HCT116 (cell line): Measurements from ENCODE around the gene UGT1A9.

Experiments used
- EZH2 ChIP-seq: fragments of 200-600 bp; sonication (generic); IDR thresholded peaks from 2 replicates; pipeline ENCODE4 v1.6.1; 2017; ENCODE audit warnings: antibody characterized with exemption, mixed run types
- EZH2phosphoT487 ChIP-seq: fragments of 200-600 bp; IDR thresholded peaks from 2 replicates; pipeline ENCODE4 v1.6.1; 2018; ENCODE audit warnings: antibody characterized with exemption, borderline replicate concordance
- JUND ChIP-seq: IDR thresholded peaks from 2 replicates; pipeline ENCODE4 v1.6.1; 2012
- POLR2A ChIP-seq: IDR thresholded peaks from 2 replicates; pipeline ENCODE4 v1.7.0; 2011; ENCODE audit warnings: borderline replicate concordance; ENCODE audit not compliant: insufficient read depth, insufficient read length; ENCODE audit errors: extremely low read depth
- POLR2AphosphoS5 ChIP-seq: IDR thresholded peaks from 2 replicates; pipeline ENCODE4 v1.6.1; 2011; ENCODE audit warnings: mild to moderate bottlenecking, low read depth, low read length, moderate library complexity
- RAD21 ChIP-seq: IDR thresholded peaks from 2 replicates; pipeline ENCODE4 v1.6.1; 2012; ENCODE audit warnings: low read depth, mild to moderate bottlenecking
- REST ChIP-seq: IDR thresholded peaks from 2 replicates; pipeline ENCODE4 v1.6.1; 2012; ENCODE audit warnings: low read depth
- SP1 ChIP-seq: IDR thresholded peaks from 2 replicates; pipeline ENCODE4 v1.6.1; 2012; ENCODE audit warnings: low read depth
- TF ChIP-seq, protein P1 (sequence below), 3 experiments: fragments of 200-600 bp in 1 of 3; sonication (generic) in 1 of 3; IDR thresholded peaks in 2 of 3; conservative IDR thresholded peaks in 1 of 3; 2 replicates each; pipeline ENCODE4 v1.5.1; 2012 to 2017; ENCODE audit warnings: low read depth in 2 of 3, low read length in 2 of 3, antibody characterized with exemption in 1 of 3, borderline replicate concordance in 1 of 3, control low read depth in 1 of 3, mild to moderate bottlenecking in 1 of 3, mixed read lengths in 1 of 3, mixed run types in 1 of 3, moderate library complexity in 1 of 3; ENCODE audit not compliant: insufficient read depth in 1 of 3

DNA sequence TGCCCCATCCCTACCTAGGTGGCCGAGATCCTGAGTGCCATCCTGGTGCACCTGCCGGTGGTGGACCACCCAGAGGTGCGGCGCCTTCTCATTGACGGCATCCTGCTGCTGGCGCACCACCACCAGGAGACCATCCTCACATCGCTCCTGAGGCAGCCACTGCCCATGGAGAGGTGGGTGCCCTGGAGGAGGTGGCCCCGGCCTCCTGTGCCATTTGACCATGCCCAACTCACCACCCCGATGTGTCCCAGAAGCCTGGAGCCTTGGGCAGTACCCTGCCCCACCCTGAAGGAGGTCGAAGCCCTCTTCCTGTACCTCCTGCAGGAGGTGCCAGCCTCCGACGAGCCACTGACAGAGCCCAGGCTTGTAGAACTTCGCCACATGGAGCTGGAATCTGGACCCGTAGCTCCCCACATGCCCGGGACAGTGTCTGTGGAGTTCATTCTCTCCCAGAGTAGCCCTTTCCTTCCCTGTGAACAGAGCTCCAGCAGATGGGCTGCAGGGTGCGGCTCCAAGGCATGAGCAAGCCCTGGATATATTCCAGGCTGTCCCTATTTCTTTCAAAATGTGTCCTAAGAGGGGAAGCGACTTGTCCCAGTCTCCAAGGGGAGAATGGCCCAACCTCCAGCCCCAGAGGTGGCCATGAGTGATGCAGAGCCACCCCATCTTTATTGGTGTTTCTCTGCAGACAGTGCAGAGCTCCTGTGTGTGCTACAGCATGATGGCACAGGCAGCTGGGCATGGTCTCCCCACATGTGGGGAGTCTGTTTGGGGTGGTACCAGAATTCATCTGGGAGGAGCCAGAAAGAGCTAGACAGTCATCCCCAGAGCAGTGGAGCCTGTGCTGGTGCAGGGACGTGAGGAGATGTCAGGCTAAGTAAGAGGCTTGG, 148.4 kb downstream of the UGT1A9 start:
- no peak for TF ChIP-seq REST
- TF ChIP-seq, protein P1, sequence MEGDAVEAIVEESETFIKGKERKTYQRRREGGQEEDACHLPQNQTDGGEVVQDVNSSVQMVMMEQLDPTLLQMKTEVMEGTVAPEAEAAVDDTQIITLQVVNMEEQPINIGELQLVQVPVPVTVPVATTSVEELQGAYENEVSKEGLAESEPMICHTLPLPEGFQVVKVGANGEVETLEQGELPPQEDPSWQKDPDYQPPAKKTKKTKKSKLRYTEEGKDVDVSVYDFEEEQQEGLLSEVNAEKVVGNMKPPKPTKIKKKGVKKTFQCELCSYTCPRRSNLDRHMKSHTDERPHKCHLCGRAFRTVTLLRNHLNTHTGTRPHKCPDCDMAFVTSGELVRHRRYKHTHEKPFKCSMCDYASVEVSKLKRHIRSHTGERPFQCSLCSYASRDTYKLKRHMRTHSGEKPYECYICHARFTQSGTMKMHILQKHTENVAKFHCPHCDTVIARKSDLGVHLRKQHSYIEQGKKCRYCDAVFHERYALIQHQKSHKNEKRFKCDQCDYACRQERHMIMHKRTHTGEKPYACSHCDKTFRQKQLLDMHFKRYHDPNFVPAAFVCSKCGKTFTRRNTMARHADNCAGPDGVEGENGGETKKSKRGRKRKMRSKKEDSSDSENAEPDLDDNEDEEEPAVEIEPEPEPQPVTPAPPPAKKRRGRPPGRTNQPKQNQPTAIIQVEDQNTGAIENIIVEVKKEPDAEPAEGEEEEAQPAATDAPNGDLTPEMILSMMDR (IDR thresholded peaks at IDR 0.05 in 2 of 3, conservative IDR thresholded peaks at IDR 0.05 in 1 of 3; ENCODE audit: borderline replicate concordance in 1 of 3, insufficient read depth in 1 of 3, low read depth in 2 of 3, low read length in 2 of 3), result no peak
- TF ChIP-seq POLR2AphosphoS5, result no peak
- TF ChIP-seq JUND, result no peak
- TF ChIP-seq EZH2, result no peak
- no peak for TF ChIP-seq POLR2A
- TF ChIP-seq SP1, result no peak
- TF ChIP-seq RAD21, result no peak
- no peak for TF ChIP-seq EZH2phosphoT487
